ENCODE data around the gene ALPI.

DNA sequence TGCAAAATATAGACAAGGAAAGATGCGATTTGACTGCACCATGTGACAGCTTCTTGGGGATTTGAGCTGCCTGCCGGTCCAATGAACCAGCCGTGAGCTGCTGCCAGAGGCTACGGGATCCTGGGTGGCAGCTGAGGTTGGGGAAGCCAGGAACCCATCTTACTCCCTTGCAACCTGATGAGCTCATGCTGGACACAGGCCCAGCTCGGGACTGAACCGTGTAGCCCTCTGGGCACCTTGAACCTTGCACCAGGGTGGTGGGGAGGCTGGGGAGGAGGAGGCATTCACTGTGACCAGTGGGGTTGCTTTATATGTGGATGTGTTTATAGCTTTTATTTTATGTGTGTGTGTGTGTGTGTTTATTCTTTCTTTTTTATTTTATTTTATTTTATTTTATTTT lies 9.1 kb downstream of the ALPI start:
- TF ChIP-seq, protein P1, sequence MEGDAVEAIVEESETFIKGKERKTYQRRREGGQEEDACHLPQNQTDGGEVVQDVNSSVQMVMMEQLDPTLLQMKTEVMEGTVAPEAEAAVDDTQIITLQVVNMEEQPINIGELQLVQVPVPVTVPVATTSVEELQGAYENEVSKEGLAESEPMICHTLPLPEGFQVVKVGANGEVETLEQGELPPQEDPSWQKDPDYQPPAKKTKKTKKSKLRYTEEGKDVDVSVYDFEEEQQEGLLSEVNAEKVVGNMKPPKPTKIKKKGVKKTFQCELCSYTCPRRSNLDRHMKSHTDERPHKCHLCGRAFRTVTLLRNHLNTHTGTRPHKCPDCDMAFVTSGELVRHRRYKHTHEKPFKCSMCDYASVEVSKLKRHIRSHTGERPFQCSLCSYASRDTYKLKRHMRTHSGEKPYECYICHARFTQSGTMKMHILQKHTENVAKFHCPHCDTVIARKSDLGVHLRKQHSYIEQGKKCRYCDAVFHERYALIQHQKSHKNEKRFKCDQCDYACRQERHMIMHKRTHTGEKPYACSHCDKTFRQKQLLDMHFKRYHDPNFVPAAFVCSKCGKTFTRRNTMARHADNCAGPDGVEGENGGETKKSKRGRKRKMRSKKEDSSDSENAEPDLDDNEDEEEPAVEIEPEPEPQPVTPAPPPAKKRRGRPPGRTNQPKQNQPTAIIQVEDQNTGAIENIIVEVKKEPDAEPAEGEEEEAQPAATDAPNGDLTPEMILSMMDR (IDR thresholded peaks at IDR 0.05), result no peak
- no peak for TF ChIP-seq POLR2A (IDR thresholded peaks at IDR 0.05)

All from esophagus squamous epithelium (tissue), 4 donors.